ENCODE measurements around the gene CBR4.

DNA sequence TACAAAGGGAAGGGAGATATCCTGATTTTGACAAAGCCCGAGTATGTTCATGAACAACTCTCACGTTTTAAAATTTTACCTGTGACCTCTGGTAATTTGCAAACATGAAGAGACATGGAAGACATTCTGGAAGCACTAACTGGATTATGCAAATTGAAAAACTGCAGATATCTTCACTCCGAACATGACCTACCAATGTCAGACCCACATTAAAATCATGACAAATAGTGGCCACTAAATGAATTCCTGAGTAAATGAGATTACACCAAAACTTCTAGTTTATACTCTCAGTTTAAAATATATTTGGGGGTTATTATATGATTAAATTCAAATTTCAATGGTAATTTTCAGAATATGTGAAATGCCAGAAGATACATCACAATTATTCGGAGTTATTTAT is 19.9 kb upstream of the CBR4 start:
- TF ChIP-seq POLR2A (IDR thresholded peaks at IDR 0.05; ENCODE audit: low read depth) = no peak
- TF ChIP-seq, protein P1, sequence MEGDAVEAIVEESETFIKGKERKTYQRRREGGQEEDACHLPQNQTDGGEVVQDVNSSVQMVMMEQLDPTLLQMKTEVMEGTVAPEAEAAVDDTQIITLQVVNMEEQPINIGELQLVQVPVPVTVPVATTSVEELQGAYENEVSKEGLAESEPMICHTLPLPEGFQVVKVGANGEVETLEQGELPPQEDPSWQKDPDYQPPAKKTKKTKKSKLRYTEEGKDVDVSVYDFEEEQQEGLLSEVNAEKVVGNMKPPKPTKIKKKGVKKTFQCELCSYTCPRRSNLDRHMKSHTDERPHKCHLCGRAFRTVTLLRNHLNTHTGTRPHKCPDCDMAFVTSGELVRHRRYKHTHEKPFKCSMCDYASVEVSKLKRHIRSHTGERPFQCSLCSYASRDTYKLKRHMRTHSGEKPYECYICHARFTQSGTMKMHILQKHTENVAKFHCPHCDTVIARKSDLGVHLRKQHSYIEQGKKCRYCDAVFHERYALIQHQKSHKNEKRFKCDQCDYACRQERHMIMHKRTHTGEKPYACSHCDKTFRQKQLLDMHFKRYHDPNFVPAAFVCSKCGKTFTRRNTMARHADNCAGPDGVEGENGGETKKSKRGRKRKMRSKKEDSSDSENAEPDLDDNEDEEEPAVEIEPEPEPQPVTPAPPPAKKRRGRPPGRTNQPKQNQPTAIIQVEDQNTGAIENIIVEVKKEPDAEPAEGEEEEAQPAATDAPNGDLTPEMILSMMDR (IDR thresholded peaks at IDR 0.05) = no peak
